Activated CD8-positive, alpha-beta memory T cell treated with anti-CD3 and anti-CD28 coated beads, Interleukin-2, amount 50 U/mL, for 24 hours (primary cell): ENCODE results near the gene ANKRD39.
A peak's percentile ranks its signal among the peaks of the same experiment; 100 is the strongest.
"Not testable (repeated sequence)": the region's sequence is repeated elsewhere in the genome, so short reads cannot be mapped to it uniquely, and the experiment has no call there.

Experiments
- DNase-seq: peaks from one replicate; pipeline ENCODE4 v3.0.0-alpha.2; 2020; ENCODE audit errors: extremely low read depth

ANKRD39 gene

GRCh38 chr2:96808176-96808837, 49.5 kb downstream of the ANKRD39 start:
- no peak for DNase-seq

GRCh38 chr2:96807127-96807471, 50.7 kb downstream of the ANKRD39 start:
- no peak for DNase-seq

GRCh38 chr2:96806468-96807126, 51.2 kb downstream of the ANKRD39 start:
- DNase-seq: no peak

DNA sequence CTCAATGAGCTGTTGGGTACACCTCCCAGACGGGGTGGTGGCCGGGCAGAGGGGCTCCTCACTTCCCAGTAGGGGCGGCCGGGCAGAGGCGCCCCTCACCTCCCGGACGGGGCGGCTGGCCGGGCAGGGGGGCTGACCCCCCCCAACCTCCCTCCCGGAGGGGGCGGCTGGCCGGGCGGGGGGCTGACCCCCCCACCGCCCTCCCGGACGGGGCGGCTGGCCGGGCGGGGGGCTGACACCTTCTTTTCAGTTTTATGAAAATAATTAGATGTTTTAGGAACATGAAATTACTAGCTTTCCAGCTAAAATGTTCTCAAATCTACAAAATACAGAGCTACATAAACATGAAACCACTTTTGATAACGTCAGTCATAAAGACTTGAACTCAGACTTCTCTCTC, 51.9 kb downstream of the ANKRD39 start:
- not testable (repeated sequence) for DNase-seq

DNA sequence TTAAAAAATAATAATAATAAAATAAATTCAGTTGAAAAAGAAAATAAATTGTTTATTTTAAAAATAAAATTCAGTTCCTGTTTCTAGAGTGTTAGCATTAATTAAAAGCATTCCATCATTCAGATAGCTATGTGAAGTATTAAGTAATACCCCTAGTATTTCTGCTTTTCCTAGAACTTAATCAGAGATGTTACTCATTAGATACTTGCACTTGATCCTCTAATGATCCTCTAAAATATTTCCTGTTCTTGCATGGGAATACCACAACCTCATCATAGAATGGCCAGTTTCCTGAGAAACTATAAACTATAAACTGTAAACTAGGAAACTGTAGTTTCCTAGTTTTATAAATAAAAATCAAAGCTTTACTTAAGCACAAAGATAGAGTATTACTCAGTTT, 52.8 kb downstream of the ANKRD39 start:
- no peak for DNase-seq

DNA sequence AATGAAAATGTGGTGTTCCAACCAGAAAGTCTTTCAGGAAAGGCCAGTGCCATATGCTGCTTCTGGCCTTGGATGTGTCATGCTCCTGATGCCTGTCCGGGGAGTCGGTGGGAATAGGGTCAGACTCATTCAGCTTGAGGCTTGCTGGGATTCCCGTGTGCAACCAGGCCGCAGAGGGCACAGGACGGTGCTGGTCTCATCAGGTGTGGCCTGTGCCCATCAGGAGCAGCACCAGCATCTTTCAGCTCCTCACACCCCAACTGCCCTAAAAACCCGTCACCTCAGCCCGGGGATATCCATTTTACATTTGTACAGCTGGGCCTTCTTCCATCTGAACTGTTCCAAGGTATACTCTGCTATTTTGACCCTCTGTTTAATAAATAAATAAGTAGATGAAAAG, 55.1 kb downstream of the ANKRD39 start:
- no peak for DNase-seq

GRCh38 chr2:96801786-96802595, 55.8 kb downstream of the ANKRD39 start:
- DNase-seq: no peak

- peak; percentile 51 for DNase-seq
Observed at GRCh38 chr2:96801005-96801785, 56.6 kb downstream of the ANKRD39 start.

DNA sequence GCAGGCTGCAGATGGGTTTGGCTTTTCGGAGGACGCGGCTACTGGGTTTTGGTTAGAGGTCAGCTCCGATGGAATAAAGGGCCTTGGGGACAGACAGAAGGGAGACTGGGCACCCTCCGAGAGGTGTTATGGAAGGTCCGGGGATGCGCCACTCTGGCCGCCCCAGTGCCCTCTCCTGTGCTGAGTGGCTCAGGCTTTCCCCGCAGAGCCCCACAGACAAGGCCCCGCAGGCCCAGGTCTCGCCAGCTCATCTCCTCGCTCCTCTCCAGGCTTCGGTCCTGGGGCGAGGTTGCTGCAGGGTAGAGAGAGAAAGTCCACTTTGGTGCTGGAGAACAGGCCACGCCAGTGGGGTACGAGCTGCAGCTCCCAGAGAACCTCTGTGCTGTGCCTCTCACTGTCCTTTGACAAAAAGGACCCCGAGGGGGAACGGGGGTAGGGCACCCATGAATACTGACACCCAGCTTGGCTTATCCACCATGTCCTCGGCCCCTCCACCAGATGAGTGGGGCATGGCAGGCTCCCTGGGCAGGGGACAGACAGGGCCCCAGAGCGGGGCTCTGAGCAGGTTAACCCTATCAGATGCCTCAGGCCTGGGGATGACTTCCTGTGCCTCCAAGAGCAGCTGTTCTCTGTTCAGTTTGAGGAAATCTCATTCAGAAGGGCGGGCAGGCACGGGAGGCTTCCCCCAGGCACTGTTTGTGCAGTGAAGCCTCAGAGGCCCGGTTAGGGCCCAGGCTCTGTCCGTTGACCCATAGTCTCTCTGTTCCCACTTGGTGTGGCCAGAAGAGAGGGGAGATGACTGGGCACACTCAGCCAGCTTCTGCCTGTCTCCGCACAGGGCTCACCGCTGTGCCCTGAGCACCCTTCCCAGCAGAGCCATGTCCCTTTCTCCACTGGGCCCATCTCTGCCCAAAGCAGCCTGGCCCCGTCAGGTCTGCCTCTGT, 57.5 kb downstream of the ANKRD39 start:
- no peak for DNase-seq

GRCh38 chr2:96799623-96799935, 58.2 kb downstream of the ANKRD39 start:
- no peak for DNase-seq

DNA sequence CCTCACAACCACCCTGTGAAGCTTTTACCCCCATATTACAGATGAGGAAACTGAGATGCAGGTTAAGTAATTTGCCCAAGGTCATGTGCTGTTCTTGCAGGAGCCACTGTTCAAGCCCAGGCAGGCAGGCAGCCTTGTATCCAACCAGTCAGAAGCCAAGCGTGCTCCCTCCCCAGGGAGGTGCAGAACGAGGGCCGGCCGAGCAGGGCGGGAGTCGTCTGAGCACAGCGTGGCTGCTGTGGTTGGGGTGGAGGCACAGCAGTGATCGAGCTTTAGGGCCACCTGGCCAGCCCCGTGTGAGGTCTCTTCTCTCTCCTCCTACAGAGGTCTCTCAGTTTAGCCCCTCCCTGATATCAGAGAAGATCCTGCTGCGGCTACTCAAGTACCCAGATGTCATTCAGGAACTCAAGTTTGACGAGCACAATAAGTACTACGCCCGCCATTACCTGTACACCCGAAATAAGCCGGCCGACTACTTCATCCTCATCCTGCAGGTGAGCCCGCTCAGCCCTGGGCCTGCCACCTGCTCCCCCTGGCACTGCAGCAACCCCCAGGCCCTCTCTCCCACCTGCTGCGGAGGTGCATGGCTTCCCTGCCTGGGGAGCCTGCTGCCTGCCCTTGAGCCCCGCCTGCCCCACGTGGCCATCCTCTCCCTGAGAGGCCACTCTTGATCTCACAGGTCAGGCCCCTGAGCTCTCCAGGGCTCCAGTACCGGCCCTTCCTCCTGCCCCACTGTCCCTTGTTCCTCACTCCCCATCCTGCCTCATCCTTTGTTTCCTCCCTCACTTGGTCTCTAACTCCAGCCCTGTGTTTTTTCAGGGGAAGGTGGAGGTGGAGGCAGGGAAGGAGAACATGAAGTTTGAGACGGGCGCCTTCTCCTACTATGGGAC, 58.8 kb downstream of the ANKRD39 start:
- DNase-seq: no peak
